SIG-M5 (cell line): Measurements from ENCODE around the gene LRRC56.

ENCODE experiments used
- DNase-seq: peaks from one replicate; lab custom pipeline; 2025; lab: John Stamatoyannopoulos, UW

LRRC56 gene

GRCh38 chr11:575996-576768, 38.9 kb downstream of the LRRC56 start, which contains the start of gene PHRF1:
PHRF1 (plus strand) TSS chr11:576470; CDS start chr11:581513, 5,043 bp downstream.
- peak; percentile 69 for DNase-seq

- DNase-seq = no peak
Observed at GRCh38 chr11:576811-577610, 39.7 kb downstream of the LRRC56 start.

DNA sequence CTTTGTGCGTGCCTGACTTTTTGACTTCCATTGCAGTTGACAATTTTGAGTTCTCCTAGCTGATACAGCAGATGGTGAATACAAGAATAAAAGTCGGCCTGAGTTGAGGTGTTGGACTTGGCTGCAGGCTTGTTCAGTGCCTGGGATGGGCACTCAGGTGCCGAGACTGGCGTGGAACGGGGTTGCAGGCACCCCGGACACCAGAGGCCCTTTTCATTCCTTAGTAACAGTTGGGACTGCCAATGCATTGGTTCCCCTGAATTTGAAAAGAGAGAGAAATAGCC, 40.2 kb downstream of the LRRC56 start:
- DNase-seq = no peak

DNA sequence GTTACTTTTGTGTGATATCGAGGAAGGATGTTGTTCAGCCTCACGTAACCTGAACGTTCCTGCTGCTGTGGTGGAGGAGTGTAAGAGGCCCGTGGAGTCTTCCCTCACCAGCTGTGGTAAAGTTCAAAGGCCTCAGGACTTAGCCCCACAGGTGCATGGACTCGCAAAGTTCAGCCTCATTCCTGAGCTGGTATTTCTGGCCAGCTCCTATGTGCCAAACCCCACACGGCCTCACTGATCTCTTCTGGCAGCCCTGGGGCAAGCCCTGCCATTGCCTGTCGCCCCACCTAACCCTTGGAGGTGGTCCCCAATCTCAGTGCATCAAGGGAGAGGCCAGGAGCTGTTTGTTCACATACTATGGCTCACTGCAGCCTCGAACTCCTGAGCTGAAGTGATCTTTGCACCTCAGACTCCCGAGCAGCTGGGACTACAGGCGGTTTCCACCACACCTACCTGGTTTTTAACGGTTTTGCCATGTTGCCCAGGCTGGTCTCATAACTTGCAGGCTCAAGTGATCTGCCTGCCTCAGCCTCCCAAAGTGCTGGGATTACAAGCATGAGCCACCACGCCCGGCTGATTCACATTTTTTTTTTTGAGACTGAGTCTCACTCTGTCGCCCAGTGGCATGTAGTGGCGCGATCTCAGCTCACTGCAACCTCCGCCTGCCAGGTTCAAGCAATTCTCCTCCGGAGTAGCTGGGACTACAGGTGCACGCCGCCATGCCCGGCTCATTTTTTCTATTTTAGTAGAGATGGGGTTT, 41.1 kb downstream of the LRRC56 start:
- DNase-seq = no peak

GRCh38 chr11:579830-580601, 42.7 kb downstream of the LRRC56 start:
- DNase-seq = no peak

DNA sequence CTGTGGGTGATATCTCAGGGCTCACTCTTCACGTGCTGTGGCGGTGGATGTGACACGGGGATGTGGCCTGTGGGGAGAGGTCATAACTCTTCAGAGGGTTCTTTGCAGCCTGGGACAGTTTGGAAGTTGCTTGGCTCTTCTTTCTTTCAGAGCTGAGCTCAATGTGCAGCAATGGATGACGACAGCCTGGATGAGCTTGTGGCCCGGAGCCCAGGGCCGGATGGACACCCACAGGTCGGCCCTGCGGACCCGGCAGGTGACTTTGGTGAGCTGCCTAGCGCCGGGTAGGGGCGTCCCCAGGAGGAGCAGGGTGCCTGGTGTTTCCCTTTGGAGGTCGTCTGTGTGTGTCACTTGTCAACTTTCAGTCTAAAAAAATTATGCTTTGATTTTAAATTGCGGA, 44.0 kb downstream of the LRRC56 start:
- DNase-seq = no peak

- DNase-seq = no peak
Observed at GRCh38 chr11:581752-582151, 44.4 kb downstream of the LRRC56 start.

DNA sequence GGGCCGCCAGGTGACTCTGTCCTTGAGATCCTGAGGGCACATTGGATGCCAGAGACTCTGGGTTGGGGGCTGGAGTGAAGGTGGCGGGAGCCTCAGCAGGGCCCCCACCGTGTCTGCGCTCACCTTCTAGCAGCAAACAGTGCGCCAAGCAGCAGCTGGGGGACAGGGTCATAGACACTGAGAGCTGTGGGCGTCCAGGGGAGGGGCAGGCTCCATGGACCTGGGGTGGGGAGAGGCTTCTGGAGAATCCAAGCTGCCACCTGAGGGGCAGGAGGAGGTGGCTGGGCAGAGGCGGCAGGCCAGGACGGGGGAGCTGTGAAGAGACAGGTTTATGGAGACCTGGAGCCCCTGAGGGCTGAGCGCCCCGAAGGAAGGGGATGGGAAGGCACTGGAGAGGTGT, 47.0 kb downstream of the LRRC56 start:
- DNase-seq = no peak

DNA sequence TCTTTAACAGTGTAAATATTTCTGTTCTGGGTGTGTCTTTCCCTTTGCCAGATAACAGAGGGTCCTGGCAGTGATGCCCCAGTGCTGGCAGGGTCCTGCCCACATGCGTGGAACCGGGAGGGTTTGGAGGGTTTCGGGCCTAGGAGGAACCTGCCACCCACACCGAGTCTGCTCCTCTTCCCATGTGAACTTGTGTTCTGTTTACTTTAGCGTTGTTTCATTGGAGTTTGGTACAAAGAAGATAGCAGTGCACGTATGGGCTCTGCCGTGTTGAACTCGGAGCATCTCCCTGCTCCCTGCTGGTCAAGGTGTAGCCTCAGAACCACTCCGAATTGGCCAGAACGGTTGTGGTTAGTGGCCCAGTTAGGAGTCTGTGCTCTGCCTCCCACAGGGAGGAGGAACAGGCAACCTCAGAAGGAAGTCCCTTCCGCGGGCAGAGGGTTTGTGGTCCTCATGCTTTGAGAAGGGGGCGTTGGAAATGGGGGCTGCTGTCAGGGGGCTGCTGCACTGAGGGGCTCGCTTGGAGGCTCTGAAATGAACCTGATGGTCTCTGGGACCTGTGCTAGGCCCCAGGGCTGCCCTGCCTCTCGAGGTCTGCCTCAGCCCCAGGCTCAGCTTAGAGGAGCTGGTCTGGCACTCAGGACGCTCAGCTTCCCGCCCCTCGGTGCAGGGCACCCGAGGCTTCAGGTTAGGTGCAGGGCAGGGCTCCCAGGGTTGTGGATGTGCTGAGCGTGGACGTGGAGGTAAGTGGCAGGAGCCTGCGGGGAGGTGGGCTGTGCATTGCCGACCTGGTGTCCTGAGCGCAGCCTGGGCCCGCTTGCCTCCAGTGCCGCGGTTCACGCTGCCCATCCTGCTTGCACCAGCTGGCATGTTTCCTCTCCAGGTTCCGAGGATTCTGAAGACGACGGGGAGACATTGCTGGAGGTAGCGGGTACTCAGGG, 49.3 kb downstream of the LRRC56 start:
- DNase-seq = no peak

GRCh38 chr11:587546-587945, 50.2 kb downstream of the LRRC56 start:
- DNase-seq = no peak

- DNase-seq = peak; percentile 74
Observed at GRCh38 chr11:587978-588380, 50.7 kb downstream of the LRRC56 start.

DNA sequence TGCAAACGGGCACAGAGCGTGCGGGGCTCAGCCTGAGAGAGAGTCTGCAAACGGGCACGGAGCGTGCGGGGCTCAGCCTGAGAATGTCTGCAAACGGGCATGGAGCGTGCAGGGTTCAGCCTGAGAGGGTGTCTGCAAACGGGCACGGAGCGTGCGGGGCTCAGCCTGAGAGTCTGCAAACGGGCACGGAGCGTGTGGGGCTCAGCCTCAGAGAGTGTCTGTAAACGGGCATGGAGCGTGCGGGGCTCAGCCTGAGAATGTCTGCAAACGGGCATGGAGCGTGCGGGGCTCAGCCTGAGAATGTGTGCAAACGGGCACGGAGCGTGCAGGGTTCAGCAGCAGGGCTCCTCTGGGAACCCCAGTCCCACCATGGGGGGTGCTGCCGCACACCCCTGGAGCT, 52.5 kb downstream of the LRRC56 start:
- DNase-seq = no peak

- DNase-seq = no peak
Observed at GRCh38 chr11:590997-591396, 53.7 kb downstream of the LRRC56 start.

DNA sequence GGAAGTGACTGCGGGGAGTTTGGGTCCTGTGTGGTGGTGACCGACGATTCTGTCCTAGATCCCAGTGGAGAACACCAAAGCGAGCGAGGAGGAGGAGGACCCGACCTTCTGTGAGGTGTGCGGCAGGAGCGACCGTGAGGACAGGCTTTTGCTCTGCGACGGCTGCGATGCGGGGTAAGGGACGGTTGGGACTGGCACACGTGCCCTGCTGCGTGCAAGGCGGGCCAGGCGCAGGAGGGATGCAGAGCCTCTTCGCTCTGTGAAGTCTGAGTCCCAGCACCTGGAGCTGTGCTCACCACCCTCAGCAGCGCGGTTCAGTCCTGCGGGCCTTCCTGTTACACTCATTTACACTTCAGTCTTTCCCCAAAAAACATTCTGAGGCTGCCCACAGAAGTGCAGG, 55.2 kb downstream of the LRRC56 start:
- no peak for DNase-seq

DNA sequence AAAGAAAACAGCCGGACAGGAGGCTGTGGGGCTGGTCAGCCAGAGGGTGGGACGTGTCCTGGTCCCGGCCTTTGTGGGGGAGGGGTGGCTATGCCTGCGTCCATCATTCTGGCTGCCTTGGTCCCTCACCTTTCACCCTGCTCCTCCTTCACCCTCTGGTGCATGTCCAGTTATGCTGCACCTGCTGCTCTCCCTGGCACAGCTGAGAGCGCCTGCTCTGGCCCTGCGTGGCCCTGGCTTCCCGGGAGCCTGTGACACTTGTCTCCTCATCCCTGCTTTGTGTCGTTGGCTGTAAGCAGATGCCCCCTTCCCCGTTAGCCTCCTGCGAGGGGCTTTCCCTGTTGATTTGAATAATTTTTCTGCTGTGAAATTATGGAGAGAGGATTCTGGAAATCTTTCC, 55.6 kb downstream of the LRRC56 start:
- DNase-seq = no peak

GRCh38 chr11:593347-593746, 56.0 kb downstream of the LRRC56 start:
- DNase-seq = no peak

DNA sequence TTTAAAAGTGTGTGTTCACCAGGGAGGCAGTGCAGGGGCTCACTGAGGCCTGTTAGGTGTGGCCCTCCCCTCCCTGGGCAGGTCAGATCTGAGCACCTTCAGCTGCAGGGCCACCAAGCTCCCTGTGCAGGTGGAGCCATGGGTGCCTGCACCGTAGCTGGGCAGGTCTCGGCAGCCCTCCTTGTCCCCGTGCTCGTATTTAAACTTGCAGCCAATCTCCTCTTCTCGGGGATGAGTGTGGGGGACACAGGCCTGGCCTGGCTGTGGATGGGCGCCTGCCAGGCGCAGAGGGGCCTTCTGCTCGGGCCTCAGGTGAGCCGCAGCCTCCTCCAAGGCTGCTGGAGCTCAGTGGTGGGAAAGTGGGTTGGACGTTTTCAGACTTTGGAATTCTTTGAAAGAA, 58.1 kb downstream of the LRRC56 start:
- no peak for DNase-seq

DNA sequence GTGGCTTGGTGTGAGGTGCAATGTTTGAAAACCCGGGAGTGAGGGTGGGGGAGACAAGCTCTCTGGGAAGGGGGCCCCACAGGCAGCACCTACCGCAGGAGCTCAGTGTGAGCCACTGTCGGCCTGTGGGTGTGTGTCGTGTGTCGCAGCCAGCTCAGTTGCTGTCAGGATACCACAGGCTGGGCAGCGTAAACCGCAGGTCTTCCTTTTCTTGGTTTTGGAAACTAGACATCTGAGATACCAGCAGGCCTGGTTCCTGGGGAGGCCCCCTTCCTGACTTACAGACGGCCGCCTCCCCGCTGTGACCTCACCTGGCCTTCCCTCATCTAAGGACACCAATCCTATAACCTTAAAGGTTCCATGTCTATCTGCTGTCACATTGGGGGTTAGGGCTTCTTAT, 59.0 kb downstream of the LRRC56 start:
- no peak for DNase-seq

DNA sequence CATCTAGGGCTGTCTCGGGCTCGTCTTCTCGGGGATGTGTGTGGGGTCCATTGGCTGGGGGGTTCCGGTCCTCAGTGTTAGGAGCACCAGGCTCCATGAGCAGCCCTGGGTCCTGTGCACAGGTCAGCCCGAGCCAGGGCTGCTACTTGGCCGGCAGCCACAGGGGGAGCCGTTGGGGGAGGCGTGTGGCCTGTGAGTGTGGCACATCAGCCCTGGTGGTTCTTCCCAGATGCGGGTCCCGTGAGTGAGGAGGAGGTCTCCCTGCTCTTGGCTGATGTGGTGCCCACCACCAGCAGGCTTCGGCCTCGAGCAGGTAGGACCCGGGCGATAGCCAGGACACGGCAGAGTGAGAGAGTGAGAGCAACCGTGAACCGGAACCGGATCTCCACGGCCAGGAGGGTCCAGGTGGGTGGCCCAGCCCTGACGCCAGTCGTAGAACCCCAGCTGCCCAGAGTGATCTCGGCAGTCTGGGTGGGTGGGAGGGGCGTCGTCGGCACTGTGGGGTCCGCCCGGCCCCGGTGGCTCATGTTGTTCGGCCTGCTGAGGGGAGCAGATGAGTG, 59.9 kb downstream of the LRRC56 start:
- DNase-seq = no peak

- no peak for DNase-seq
Observed at GRCh38 chr11:598005-598680, 60.8 kb downstream of the LRRC56 start.
